Stimulated activated CD8-positive, alpha-beta memory T cell treated with anti-CD3 and anti-CD28 coated beads, Interleukin-12 subunit alpha, Interleukin-12 subunit beta, amount 100 ng/mL, for 4 hours (primary cell): Measurements from ENCODE around the gene TBC1D26.
"Not testable (repeated sequence)": the region's sequence is repeated elsewhere in the genome, so short reads cannot be mapped to it uniquely, and the experiment has no call there.

Experiments used
- DNase-seq: peaks from one replicate; pipeline ENCODE4 v3.0.0-alpha.2; 2020; ENCODE audit warnings: low read depth

The TBC1D26 gene

DNA sequence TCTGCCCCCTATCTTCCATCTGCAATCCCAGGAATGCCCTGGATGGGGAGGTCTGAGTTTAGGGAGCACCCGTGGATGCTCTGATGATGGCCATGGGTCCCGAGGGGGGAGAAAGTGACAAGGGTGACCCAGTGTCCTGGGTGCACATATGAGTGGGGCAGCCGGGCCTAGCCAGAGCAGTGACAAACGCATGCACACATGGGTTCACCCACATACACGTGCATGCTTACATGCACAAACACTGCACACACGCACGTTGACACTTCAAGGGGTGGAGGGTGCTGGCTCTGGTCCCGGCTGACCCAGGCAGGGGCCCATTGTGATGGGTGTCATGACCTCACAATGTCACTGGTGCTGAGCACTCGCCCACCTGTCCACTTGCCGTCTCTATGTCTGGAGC, at the start of gene TBC1D26:
TBC1D26 (plus strand) TSS at position 384 of the 400 bp plus-strand sequence. CDS start 3,066 bp downstream, outside the sequence.
- DNase-seq = not testable (repeated sequence)

DNA sequence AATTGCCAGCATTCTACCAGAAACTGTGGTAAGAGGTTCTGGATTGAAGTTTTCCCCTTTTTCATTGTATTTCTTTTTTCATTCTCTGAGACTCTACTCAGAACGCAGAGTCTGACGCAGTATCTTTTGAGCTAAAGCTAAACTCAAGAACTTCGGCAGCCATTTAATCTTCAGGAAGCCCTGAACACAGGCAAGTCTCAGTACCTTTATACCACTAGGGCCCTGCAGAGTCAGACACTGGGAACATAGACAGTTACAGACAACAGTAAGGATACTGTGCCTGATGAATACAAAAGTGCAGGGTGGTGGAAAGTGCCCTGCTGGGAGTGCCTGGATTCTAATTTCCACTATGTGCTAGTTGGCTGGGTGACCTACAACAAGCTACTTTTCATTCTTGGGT, 48.9 kb upstream of the TBC1D26 start:
- not testable (repeated sequence) for DNase-seq

DNA sequence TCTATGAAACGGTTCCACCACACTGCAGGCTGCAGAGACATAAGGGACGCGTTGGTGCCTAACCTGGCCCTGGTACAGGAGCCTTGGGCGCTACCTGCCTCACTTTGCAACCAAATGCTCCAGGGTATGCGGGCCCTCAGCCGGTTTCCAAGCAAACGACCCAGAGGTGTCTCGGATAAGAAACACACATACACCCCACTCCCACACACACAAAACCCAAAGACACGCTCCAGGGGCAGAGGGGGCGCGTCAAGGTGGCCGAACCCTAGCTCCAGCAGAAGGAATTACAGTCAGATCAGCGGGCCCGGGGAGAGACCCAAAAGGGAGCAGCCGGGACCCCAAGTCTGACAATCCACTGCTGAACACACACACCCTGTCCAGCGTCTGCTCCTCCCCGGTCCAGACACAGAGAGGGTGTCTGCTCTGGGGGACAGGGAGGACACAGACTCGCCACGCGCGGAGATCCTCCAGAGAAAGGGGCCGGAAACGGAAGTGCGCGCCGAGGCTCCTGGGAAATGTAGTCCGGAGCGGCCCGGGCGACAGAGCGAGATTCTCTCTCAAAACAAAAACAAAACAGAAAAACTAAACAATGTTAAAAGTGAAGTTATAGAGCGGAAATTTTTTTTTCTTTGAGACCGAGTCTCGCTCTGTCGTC, 48.1 kb upstream of the TBC1D26 start, which contains the start of gene TRIM16:
TRIM16 (minus strand) TSS at position 488 of the 655 bp plus-strand sequence. CDS start 32,702 bp downstream, outside the sequence.
- DNase-seq = peak; percentile 70

DNA sequence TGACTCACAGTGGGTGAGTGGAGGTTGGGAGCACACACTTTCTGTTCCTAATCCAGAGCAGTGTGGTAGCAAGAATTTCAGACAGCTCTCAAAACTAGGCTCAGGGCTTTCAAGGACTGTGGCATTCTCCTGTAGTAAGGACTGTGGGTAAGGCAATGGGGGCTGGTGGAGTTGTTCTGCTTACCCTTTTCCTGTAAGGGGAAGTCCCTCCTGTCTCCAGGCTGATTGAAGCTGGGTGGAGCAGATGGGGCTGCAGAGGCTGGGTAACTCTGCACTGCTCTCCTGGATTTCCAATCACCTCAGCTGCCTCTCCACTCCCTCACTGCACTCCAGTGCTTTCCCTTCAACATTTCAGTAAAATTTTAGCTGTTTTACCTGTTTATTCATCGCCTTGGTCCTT, 44.6 kb upstream of the TBC1D26 start:
- not testable (repeated sequence) for DNase-seq

GRCh38 chr17:15698967-15699366, 33.1 kb upstream of the TBC1D26 start:
- not testable (repeated sequence) for DNase-seq

GRCh38 chr17:15699413-15699924, 32.6 kb upstream of the TBC1D26 start, which contains the start of gene ZNF286A:
Gene ZNF286A, plus strand, starts transcription at chr17:15699752. Its CDS starts 578 bp downstream, at chr17:15700330.
- peak; percentile 81 for DNase-seq

DNA sequence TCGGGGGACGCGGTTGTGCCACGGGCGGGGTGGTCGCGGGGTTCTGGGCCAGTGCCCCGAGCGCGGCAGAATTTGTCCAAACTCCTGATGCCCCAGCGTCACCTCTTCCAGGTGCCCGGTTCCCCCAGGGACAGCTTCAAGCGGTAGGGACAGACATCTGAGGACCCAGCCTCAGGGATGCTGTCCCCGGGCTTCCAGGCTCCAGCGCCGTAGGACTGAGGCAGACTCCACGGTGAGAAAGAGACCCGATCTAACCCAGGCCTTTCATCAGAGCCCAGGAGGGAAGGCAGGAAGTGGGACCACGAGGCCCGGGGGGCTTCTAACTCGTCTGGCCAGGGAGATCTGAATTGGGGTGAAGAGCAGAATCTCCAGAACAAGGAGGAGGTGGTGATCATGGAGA, 32.1 kb upstream of the TBC1D26 start:
- DNase-seq = not testable (repeated sequence)

DNA sequence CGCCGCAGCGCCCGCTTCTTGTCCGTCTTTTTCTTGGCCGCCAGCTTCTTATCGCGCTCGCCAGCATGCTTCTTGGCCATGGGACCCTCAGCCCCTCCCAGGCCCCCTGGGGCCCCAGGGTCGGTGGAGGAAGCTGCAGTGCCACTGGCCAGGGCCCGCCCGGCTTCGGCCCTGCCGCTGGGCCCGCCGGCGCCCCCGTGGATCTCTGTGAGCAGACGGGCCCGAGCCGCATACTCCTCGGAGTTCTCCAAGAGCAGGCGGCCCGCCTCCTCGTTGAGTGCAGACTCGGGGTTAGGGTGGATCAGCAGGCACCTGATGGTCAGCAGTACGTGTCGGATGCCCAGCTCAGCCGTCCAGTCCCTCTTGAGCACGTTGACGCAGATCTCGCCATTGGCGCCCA, 27.8 kb upstream of the TBC1D26 start:
- not testable (repeated sequence) for DNase-seq

GRCh38 chr17:15704813-15705212, 27.3 kb upstream of the TBC1D26 start:
- DNase-seq = not testable (repeated sequence)

DNA sequence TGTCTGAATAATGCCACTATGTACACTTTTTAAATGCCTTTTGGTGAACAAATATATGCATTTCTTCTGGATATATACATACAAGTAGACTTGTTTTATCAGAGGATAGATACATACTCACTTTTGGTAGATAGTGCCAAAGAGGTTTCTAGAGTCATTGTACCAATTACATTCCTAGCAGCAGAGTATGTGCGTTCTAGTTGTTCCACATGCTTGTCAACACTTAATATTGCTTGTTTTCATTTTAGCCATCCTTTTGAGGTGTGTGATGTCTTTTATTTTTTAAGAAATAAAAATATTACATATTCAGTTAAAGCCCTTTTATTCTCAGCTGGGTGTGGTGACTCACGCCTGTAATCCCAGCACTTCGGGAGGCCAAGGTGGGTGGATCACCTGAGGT, 23.2 kb upstream of the TBC1D26 start:
- not testable (repeated sequence) for DNase-seq

- not testable (repeated sequence) for DNase-seq
Measured at GRCh38 chr17:15716601-15717563, 15.2 kb upstream of the TBC1D26 start.

DNA sequence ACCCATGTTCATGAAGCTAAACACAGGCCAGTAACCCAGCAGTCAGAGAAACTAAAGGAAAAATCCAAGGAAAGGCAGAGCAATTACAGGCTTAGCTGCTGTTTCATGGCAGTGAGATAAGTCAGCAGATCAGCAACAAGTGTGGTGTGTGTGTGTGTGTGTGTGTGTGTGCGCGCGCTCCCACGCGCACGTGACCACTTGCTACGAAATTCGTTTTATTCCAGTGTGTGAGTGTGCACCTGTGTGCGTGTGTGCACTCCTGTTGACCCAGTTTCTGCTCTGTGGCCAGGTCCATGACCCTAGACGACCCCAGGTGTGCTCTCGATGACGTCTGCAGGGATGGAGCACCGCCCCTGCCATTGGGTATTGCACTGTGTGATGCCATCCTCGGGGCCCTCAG, 1.5 kb upstream of the TBC1D26 start:
- DNase-seq = not testable (repeated sequence)

DNA sequence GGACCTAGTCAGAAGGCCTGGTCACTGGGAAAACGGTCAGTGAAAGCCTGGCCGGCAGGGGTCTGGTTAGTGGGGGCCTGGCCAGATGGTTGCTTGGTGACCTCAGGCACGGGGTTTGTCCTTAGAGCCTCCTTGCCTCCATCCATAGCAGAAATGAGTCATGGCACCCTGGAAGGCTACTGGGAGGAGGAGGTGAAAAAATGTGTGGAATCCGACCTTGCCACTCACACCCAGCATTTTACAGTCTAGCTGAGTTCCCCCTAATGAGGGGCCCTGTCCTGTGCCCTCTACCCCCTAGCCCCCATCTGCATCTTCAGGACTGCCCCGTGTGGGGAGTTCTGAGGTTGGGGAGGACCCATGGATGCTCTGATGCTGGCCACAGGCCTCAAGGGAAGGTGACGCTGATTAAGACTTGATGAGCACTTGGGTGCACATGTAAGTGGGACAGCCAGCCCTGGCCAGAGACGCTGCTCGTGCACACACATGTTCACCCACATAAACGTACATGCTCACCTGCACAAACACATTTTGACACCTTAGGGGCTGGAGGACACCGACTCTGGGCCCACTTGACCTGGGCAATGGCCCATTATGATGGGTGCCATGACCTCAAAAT, 1.2 kb downstream of the TBC1D26 start:
- not testable (repeated sequence) for DNase-seq

- not testable (repeated sequence) for DNase-seq
Measured at GRCh38 chr17:15736578-15736977, 4.5 kb downstream of the TBC1D26 start.

DNA sequence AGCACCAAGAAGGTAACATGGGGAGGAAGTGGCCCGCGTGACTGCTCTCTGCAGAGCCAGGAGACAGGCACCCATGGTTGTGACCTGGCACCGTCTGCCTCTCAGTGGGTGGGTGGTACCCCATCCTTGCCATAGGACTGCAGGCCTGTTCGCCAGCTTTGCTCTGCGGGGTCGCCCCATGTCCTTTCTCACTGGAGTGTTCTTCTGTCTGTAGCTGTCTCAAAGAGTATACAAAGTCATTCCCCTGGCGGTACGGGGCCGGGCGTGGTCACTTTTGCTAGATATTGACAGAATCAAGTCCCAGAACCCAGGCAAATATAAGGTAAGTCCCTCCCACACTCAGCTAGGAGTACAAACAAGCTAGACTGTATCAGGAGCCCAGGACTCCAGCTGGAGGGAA, 6.0 kb downstream of the TBC1D26 start:
- no peak for DNase-seq

DNA sequence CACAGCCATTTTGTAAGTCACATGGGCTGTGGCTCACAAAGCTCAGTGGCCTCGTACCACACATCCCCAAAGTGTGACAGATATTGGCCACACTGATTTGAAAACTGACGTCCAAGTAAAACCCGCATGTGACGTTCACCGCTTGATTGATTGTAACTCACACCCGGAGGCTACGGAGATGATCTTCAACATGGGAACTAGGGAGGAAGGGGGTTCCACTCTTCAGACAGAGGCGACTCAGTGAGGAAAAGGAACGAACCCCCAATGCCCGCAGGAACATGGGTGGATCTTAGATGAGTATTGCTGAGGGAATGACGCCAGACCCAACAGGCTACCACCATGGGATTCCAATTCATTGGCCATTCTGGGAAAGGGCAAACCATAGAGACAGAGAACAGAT, 7.2 kb downstream of the TBC1D26 start:
- DNase-seq = not testable (repeated sequence)

GRCh38 chr17:15740041-15740440, 8.0 kb downstream of the TBC1D26 start:
- not testable (repeated sequence) for DNase-seq

GRCh38 chr17:15740570-15741120, 8.6 kb downstream of the TBC1D26 start:
- DNase-seq = no peak

DNA sequence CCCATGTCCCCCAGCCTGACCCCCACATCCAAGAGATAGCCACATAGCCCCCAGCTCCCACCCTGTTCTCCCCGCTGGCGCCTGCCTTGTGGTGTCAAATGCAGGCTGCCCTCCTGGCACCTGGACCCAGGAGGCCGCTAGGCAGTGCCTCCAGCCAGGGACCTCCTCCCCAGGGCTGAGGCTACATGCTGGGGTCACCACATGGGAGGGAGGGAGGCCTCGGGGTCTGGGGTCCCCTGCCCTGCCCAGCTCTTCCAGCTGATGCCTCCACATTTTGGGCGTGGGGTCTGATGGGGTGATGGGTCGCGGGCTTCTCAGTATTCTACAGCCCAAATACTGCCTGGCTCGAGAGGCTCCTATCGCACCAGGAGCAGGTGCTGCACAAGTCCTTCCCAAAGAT, 9.5 kb downstream of the TBC1D26 start:
- DNase-seq = no peak

DNA sequence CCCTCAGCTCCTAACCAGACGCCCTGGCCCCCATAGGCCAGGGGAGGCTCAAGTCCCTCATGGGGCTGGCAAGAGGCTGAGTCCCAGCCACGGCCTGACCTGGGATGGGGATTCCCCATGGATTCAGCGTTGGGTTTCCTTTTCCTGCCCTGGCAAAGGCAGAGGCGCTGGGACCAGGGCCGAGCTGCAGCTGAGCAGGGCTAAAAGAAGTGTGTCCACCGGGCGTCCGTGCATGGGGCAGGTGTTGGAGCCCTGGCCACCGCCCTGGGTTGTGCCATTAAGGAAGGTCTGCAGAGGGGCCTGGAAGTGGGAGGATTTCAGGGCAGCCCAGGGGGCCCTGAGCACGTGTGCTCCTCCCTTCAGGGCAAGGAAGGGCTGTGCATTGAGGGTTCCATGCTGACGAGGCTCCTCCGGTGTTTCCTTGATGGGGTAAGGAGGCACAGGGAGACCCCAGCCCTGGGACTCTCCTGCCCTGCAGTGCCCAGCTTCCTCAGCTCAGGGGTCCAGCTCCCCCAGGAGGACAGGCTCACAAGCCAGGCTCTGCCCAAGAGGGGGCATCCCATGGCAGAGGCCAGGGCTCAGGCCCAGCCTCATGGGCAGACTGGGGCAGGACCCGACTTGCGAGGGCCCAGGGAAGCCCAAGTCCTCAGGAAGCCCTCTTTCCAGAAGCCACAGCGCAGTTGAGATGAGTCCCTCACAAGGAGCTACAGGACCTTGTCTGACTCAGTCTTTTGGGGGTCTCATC, 10.1 kb downstream of the TBC1D26 start:
- DNase-seq = no peak

- DNase-seq = no peak
Measured at GRCh38 chr17:15742921-15743320, 10.8 kb downstream of the TBC1D26 start.
